G401.6 (cell line): ENCODE results near the gene XPNPEP3.
"Not testable (repeated sequence)": the region's sequence is repeated elsewhere in the genome, so short reads cannot be mapped to it uniquely, and the experiment has no call there.

ENCODE experiments used
- FAIRE-seq: peaks from 2 replicates; lab custom pipeline; 2012; peaks lifted over from hg19 to GRCh38; lab: Jason Lieb, UNC

Gene XPNPEP3

DNA sequence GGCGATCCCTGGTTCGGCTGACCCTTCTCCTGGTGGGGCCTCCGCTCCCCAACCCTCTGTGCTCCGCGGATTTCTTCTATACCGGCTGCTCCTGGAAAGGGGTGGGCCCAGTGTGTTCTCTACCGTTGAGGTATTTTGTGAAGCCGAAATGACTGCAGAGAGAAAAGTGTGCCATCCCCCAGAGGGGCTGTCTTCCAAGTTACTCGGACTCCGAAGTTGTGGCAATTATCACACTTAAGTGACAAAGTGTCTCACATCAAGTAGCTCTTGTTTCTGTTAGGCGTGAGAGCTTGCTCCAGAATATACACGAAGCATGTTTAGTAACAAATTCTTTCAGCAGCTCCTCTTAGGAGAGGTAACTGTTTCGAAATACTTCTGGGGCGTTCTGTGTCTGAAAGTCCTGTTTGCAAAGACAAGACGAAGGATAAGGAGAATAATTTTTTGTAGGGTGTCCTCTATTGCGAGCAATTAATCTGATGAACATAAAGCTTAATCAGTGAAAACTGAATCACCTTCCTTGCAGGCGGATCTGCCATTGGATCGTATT is 434 bp downstream of the XPNPEP3 start:
- FAIRE-seq = no peak

DNA sequence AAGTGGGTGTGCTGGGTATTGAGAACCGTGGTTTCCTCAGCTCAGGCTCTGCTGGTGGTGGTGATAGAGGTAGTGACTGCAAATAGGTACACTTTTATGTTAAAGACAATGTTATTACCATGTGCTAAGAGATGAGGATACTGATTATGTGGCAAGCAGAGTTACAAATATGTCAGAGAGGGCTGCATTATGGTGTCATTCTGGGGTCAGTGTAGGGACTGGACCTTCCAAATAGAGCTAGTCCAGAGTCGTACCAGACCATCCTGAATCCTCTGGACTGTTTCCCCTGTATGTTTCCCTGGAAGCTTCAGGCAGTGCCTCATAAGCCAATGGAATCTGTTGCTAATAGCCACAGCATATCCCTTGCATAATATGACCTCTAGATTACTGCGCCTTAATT is 5.1 kb downstream of the XPNPEP3 start, which contains the start of gene DNAJB7:
Gene DNAJB7 (minus strand): TSS at position 101 of the 400 bp plus-strand sequence. CDS start 119 bp downstream, outside the sequence.
- no peak for FAIRE-seq

DNA sequence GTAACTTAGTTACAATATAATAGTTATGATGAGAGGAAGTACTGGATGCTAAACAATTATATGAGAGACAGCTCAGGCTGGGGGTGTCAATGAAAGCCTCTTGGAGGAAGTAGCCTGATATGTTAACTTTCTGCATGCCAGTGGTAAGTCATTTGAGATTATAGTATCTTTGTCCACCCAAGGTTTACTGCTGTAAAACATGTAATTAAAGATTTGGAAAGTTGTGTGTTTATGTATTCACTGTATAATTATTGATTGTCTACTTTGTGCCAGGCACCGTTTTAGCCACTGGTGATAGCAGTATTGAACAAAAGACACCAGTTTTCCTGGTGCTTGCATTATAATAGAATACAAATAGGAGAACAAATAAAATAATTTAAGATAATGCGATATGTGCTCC is 5.6 kb downstream of the XPNPEP3 start:
- FAIRE-seq = no peak

DNA sequence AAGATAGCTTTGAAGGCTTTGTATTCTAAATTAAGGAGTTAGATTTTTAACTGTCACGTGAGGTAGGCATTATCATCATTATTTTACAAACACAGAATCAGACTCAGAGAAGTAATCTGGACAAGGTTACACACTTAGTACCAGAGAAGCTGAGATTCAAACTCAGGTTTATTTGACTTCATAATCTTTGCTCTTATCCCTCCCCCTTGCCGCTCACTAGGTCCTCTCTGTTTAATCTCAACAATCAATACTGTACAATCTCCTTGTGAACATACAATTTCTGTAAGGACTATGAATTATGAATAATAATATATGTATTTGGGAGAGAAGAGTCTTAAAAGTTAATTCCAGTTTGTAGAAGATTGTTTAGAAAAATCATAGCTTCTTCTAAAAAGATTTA is 10.2 kb downstream of the XPNPEP3 start:
- FAIRE-seq = peak; percentile 55

DNA sequence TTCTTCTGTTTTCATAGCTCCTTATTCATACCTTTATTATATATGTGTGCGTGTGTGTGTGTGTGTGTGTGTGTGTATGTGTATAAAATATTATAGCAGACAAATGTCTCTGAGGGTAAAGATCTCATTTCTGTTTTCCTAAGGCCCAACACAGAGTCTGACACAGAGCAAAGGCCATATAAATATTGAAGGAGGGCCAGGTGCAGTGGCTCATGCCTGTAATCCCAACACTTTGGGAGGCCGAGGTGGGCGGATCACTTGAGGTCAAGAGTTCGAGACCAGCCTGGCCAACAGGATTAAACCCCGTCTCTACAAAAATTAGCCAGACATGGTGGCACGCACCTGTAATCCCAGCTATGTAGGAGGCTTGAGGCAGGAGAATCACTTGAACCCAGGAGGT is 11.4 kb downstream of the XPNPEP3 start:
- not testable (repeated sequence) for FAIRE-seq

DNA sequence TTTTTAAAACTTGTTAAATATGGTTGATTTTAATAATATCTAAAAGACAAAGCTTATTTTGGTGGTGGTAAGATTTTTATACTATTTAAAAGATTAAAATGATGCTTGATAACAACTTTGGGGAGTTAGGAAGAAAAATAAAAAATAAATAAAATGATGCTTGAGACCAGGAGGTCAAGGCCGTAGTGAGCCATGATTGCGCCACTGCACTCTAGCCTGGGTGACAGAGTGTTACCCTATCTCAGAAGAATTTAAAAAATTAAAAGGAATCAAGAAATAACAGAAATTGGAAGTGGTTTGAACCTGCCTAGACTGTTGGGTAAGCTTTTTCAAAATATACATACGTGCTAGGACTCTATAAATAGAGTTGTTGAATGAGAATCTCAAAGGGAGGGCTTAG is 17.1 kb downstream of the XPNPEP3 start:
- FAIRE-seq = no peak

DNA sequence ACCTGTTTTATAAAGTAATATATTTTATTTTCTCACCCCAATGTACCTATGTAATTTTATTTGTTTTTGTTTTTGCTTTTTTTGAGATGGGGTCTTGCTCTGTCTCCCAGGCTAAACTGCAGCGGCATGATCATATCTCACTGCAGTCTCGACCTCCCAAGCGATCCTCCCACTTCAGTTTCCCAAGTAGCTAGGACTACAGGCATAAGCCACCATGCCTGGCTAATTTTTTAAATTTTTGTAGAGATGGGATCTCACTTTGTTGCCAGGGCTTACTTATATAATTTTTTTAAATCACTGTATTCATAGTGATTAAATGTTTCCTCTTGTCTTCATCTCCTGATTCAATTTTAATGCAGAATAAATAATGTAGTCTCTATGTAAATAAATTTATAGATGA is 18.2 kb downstream of the XPNPEP3 start:
- FAIRE-seq = peak; percentile 51

DNA sequence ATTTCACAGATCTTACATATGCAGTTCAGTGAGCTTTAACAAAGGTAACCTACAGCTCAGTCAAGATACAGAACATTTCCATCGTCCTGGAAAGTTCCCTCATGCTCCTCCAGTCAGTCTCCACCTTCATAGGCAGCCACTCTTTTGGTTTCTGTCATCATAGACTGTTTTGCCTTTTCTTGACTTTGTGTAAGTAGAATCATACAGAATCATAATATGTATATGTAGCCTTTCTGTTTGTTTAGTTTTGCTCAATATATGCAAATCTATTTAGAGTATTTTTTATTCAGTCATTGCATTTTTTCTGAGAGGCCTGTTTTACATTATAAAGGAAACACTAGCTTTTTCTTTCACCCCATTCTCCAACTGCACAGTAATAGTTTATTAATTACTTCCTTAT is 20.0 kb downstream of the XPNPEP3 start:
- FAIRE-seq = peak; percentile 25

DNA sequence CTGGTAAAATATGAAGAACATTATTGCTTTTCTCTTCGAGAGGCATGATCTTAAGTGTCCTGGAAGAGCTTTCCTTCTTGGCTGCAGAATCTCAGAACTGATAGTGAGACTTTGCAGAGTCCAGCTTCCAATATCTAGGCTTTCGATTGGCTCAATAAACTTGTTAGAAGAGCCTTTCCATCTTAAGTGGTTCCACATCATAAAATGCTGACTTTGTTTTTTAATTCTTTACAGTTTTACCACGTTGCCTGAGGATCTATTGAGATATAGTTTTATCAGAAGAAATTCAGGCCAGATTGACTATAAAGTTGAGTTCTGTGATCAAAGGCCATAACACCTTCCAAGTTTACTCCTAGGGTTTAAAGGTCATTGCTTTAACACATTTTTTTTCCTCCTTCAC is 20.5 kb downstream of the XPNPEP3 start:
- FAIRE-seq = no peak

DNA sequence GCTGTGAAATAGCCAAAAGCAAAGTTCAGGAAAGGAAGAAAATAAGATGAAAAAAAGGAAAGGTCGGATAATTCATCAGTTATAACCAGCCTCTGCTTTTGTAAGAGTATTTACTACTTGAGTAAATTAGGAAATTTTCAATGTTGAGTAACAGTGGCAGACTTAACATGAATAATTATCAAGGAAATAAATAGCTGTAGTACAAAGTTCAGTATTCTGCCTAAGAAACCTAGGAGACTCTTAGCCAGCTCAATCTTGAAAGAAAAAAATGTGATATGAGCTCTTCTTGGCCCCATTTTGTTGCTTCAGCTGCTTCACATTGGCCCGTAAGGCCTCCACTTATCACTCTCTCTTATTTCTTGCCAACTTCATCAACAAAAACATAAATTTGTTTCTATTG is 22.0 kb downstream of the XPNPEP3 start:
- FAIRE-seq = no peak

DNA sequence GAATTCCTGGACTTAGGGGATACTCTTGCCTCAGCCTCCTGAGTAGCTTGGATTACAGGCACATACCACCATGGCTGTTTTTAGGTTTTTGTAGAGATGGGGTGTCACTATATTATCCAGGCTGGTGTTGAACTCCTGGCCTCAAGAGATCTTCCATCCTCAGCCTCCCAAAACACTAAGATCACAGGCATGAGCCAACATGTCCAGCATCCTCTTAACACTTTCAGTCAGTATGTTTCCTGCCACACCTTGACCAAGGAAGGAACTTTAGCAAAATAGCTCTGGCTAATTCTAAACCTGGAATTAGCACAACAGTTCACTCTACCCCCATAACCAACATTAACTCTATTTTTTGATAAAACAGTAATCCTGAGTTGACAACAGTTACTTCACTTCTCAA is 32.2 kb downstream of the XPNPEP3 start:
- FAIRE-seq = no peak

DNA sequence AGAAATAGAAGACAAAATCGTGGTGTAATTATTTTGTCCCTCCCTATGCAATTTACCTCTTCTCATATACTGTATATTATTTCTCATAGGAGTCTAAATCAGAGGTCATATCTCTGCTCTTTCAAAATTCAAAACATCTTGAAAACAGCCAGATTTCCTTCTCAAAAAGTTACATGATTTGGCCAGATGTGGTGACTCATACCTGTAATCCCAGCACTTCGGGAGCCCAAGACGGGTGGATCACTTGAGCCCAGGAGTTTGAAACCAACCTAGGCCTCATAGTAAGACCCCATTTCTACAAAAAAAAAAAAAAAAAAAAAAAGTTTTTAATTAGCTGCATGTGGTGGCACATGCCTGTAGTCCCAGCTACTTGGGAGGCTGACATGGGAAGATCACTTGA is 33.9 kb downstream of the XPNPEP3 start:
- no peak for FAIRE-seq

DNA sequence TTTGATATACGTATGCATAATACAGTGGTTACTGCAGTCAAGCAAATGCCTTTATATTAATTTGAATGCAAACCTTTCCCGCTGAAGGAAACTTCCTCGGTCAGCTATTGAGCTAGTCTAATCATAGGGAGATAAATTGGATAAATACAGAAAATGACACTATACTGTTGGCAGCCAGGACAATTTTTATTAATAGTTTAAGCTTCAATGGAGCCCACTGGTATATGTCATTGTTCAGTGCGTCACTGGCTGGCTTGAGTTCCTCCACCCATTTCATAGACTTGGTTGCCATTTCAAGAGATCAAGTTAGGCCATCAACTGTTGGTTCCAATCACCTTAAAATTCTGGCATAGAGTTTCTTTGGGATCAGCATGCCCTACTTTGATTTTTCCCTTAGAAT is 37.5 kb downstream of the XPNPEP3 start:
- no peak for FAIRE-seq

DNA sequence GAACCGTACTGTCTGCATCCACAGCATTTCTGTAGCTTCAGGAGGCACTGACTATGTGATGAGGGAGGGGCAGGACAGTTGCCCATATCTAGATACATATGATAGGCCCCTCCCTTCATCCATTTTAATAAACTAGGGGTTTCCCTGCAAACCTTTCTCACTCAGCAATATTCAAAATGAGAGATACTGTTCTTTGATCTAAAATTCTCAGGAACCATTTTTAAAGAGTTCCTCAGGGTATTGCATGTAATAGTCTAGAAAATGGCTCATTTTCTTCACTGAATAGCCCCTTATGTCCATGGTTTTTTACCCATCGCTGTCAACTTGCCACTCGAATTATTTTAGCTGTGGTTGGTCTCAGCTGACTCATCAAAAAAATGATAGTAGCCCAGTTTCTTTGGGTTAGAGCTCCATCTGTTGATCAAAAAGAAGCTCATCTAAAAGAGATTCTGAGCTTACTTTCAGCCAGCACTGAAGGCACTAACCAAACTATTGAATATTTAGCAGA is 42.0 kb downstream of the XPNPEP3 start:
- peak; percentile 91 for FAIRE-seq

DNA sequence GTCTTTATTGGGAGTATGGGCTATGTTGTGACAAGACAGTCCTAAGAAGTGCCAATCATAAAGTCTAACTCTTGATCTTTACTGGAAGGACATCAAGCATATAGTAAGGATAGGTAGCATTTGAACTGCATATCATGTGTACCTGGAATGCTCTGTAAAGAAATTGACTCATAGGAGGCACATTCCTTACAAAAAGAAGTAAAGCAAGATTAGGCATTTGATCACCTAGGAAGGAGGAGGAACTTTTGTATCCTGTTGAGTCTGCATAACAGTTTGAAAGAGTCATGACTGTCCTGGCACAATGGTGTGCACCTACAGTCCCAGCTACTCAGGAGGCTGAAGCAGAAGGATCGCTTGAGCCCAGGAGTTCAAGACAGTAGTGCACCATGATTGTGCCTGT is 47.2 kb downstream of the XPNPEP3 start:
- FAIRE-seq = no peak

DNA sequence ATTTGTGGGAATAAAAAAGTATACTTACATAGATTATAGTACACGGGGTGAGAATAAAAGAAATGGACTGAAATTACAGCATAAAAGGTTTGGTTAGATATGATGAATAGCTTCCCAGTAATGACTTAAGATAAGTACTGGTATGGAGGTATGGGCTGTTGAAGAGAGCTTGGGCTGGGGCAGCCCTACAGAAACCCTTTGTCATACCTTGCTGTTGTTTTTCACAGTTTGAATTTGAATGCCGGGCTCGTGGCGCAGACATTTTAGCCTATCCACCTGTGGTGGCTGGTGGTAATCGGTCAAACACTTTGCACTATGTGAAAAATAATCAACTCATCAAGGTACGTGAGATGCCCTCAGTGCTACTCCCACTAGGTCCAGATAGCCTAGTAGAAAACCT is 51.9 kb downstream of the XPNPEP3 start:
- no peak for FAIRE-seq

DNA sequence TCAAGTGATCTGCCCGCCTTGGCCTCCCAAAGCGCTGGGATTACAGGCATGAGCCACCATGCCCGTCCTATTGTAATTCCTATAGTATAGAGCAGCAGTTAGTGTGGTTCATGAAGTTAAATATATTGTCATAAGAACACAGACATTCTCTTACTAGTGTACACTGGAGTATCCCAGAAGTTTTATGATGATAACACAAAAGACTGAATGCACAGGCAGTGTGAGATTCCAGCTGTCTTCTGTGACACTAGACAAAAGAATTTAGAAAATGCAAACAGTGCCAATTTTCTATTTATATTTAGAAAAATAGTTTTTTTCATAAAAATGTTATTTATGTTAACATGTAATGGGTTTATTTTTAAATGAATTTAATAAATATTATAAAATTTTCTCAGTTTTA is 54.8 kb downstream of the XPNPEP3 start:
- FAIRE-seq = peak; percentile 90

DNA sequence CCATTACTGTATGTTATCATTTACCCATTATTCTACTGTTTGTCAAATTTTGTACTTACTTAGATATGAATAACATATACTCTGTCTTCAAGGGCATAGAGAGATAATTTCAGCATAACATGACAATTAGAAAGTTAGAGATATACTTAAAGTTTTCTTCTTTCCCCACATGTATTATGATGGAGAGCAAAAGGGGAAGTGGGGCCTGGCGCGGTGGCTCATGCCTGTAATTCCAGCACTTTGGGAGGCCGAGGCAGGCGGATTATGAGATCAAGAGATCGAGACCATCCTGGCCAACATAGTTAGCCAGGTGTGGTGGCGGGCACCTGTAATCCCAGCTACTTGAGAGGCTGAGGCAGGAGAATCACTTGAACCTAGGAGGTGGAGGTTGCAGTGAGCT is 56.0 kb downstream of the XPNPEP3 start:
- not testable (repeated sequence) for FAIRE-seq

DNA sequence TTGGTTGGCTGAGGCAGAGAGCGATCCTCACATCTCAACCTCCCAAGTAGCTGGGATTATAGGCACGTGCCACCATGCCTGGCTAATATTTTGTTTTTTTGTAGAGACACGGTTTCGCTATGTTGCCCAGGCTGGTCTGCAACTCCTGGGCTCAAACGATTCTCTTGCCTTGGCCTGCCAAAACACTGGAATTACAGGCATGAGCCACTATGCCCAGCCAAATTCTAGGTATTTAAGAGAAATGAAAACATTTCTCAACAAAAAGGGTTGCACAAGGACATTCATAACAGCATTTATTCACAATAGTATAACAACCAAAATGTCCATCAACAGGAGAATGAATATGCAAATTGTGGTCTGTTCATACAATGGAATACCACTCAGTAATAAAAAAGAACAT is 62.5 kb downstream of the XPNPEP3 start:
- no peak for FAIRE-seq

DNA sequence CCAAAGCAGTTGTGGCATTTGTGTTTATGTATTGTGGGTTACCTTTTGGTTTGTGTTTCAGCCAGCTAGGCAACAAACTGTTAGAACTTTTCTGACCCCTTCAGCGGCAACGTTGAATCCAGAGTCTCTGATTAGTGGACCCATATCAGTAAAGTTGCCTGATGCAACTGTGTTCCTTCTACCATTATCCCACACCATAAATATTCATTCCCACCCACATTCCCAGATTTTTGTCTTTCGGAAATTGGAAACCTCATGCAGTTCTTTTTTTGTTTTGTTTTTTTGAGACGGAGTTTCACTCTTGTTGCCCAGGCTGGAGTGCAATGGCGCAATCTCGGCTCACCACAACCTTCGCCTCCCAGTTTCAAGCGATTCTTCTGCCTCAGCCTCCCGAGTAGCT is 63.6 kb downstream of the XPNPEP3 start:
- no peak for FAIRE-seq

DNA sequence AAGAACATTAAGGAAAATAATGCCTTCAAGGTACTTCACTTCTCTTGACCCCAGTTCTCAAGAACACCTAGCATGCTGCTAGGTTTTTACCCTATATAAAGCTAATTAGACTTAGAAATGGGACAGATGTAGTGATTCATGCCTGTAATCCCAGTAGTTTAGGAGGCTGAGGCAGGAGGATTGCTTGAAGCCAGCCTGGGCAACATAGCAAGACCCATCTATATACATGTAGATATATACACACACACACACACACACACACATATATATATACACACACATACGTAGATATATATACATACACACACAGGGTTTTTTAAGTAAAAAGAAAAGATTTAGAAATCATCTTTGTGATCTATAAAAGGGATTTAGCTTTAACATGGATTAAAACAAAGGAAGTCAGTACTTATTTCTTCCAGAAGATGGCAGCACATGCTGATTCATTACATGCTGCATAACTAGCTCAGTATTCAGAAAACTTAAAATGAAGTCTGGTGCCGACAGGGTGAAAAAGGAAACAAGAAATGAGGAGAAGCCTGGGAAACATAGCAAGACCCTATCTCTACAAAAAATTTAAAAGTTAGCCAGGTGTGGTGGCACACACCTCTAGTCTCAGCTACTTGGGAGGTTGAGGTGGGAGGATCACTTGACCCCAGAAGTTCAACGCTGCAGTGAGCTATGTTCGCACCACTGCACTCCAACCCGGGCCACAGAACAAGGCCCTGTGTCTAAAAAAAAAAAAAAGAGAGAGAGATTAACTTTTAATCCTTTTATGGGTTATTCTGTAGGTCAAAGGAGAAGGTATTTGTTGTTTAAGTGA is 65.7 kb downstream of the XPNPEP3 start:
- peak; percentile 98 for FAIRE-seq

DNA sequence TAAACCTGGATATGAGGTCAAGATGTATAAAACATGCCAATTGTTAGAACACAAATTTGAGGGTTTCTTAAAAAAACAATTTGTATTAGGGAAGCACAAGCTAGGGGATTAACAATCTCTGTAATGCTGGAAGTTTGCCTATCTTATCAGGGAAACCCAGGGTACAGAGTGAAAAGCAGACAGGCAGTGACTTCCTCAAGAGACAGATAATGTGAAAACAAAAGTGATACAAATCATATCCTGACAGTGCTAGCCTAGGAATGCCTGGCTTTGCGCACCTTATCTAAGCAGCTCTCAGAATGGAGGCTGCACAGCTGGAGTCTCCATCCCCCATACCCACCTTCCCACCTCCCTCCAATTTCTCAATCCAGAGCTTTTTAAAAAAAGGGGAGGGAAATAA is 71.7 kb downstream of the XPNPEP3 start:
- FAIRE-seq = no peak

DNA sequence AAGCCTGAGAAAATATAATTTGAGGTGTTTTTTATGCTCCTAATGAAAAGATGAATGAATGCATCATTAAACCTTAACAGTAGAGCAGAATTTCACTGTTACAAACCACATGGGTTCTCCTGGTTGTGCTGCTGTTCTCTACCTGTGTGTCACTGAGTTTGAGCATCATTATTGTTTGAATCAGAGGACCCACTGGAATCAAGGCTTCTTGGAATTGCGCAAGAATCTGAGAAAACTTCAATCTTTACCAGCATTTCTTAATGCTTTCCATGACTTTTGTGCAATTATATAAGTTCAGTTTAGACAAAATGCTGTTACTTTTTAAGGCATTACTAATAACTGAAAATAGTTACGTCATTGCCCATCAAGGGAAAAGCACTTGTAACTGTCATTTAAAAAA is 75.4 kb downstream of the XPNPEP3 start:
- no peak for FAIRE-seq

DNA sequence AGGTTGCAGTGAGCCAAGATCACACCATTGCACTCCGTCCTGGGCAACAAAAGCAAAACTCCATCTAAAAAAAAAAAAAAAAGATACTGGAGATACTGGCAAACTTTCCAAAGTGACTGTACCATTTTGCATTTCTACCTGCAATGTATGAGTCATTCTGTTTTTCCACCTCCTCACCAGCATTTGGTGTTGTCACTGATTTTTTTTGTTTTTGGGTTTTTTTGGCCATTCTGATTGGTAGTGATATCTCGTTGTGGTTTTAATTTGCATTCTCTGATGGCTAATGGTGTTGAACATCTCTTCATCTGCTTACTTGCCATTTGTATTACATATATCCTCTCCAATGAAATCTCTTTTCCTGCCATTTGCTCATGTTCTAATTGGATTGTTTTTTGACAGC is 82.3 kb downstream of the XPNPEP3 start:
- no peak for FAIRE-seq
